HG03521 (cell line): ENCODE results near the gene AP1G2.
A peak's percentile ranks its signal among the peaks of the same experiment; 100 is the strongest.

Experiments used
- ATAC-seq: cut with Tn5 transposase; IDR thresholded peaks from one replicate; pipeline ENCODE4 v1.9.1; 2021; ENCODE audit warnings: mild to moderate bottlenecking, moderate library complexity; ENCODE audit not compliant: unreplicated experiment

AP1G2 gene

DNA sequence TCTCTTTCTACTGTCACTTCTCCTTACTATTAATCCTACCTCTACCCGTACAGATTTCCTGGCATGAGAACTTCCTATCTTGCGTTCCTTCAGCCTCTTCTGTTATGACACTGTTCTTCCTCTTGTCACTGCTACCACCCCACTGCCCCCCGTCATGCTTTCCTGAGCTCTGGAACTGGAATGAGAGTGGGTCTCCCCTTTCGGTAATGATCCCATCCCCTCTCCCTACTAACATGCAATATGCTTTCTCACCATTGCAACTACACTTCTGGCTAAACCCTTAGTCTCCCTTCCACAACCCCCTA is 4.9 kb upstream of the AP1G2 start:
- no peak for ATAC-seq

DNA sequence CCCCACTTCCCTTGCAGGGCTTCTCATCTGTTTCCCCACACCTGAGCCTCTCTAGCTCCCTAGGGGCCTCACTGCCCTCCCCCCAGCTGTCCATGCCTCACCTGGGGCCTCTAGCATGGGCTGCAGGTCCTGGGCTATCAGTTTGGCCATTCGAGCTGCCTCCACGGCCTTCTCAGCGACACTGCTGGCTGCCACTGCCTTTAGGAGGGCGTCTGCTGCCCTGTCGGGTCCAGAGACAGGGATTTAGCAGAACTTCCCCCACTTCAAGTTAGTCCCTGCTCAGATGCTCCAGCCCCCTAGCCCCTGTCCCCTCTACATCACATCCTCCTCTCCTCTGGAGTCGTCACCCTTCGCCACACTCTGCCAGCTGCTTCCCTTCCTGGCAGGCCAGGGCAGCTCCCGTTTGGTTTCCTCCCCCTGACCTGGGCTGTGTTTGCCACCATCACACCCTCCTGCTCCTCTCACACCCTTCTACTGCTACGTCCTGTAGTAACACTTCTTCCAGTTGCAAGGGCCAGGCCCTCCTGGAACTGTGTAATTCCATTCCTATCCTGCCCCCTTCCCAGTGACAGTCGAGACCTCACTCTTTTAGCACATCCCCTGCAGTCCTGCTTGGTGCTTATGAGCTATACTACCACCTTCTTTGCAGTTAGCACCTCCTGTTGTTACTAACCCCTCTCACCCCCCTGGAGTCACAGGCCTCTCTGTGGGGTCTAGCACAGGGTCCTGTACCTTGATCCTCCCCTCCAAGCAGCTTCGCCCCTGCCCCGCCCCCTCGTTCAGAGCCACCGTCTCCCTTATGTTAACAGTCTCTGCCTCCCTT is 4.3 kb upstream of the AP1G2 start:
- no peak for ATAC-seq

DNA sequence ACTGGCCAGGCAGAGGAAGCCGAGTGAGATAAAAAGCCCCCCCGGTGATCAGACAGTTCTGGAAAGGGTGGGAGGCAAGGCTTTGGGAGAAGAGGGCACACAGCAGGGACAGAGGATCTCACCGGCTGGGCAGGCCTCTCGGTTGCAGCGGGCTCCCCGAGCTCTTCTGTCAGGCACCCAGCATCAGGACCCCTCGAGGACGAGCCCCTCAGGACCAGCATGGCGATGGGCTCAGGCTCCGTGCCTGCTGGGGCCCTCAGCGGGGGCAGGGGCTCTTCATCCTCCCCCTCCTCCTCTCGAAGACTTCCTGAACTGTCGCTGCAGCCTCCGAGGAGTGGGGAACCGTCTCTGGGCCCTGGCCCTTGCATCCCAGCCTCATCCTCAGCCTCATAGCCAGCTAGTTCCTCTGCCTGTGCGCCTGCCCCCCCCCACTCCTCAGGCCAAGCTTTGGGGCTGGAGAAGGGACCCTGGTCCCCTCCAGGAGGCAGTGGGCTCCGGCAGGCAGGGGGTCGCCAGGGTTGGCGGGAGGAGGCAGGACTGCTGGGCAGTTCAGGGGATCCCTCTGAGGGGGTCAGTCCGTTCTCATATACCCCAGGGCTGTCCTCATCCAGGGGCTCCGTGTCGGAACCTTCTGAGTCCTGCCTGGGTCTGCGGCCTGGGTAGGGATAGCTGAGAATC is 3.4 kb upstream of the AP1G2 start:
- ATAC-seq: no peak

DNA sequence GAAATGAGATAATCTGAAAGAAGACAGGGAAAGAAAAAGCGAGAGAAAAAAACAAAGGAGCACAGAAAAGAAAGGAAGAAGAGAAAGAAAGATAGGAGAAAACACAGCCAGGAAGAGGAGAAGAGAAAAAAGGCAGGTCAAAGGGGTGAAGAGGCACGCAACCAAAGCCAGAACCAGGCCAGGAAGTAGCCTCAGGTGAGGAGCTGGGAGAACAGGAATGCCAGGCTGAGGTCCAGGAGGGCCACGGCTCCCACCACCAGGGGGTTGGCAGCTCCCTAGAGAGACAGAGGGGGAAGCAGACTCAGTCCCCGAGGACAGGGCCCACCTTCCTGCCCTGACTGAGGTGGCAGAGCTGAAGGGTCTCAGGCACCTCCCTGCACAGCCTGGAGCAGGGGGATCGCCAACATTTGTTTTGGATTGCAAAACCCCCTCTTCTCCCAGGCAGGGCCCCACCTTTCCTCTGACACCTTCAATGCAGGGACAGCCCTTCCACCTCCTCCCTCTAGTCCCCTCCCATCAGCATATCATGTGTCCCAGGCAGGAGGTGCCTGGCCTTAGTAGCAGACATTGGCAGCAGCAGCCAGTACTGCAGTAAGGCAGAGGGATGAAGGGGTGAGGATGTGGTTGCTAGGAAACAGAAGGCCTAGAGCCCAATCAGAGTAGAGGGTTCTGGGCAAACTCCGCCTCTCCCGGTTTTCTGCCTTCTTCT is 2.0 kb upstream of the AP1G2 start:
- ATAC-seq: no peak

DNA sequence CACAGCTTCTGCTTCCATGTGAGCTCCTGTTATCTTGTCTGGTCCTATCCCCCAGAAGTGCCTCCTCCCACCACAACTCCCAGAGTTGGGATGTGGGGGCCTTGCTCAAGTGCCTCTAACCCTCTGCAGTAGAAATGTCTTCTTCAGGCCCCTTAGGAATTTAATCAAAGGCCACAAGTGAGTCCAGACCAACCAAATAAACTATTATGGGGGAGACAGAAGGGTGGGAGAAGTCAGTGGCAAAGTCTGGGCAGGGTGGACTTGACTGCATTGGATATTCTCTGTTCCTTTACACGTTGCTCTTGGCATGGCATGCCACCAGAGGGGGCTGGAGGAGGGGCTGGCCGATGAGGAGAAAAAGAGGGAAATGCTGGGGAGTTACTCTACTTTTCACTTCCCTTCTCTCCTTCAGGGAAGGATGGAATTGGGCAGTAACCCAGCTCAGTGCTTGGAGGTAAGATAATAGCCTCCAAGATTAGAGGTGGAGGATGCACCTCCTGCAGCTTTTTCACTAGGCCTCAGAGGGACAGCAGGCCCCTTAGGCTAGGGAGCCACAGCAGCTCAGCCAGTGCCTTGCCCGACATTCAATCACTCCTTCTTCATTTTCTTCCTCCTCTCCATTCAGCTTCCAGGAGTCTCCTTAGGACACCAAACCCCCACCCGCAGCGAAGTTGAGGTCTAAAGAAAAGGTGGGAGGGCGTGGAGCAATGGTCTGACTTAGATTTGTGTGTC is 1.2 kb upstream of the AP1G2 start:
- no peak for ATAC-seq

DNA sequence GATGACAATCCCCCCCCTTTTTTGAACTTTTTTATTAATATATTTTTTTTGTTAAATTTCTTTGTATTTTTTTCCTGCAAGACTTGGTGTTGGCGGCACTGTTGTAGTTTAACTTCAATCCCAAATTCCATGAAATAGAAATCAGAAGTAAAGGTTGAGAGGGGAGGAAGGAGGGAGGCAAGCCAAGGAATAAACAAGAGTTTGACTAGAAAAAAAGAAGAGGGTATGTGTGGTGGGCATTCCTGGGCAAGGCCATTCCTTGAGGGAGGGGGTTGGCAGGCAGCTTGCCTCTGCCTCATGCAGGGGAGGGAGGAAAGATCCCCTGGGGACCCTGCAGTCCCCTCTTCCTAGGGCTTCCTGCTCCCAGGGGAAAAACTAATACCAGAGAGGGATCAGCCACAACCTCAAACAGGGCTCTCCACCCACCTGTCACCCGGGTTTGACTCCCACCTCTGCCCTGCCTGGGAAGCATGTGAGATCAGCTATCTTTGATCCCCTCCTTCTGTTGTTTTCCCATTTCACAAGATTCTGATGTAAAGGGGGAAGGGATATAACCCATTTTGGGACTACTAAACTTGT is 519 bp upstream of the AP1G2 start:
- no peak for ATAC-seq

DNA sequence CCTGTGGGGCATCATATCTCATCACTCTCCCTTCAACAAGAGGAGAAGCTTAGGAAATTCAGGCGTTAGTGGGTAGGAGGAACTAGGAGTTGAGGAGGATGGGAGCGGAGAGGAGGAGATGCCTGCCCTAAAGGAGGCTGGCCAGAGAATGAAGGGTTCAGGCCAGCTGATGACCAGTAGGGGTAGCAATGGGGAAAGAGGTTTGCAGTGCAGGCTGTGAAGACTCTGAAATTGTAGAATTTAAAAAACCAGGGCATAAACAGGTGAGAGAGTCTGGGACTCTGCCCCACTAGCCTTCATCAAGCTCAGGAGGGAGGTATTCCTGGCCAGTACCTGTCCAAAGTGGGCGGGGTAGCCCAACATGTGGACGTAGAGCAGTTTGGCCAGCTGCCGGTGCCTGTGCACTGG is 809 bp downstream of the AP1G2 start:
- ATAC-seq: peak; percentile 3

DNA sequence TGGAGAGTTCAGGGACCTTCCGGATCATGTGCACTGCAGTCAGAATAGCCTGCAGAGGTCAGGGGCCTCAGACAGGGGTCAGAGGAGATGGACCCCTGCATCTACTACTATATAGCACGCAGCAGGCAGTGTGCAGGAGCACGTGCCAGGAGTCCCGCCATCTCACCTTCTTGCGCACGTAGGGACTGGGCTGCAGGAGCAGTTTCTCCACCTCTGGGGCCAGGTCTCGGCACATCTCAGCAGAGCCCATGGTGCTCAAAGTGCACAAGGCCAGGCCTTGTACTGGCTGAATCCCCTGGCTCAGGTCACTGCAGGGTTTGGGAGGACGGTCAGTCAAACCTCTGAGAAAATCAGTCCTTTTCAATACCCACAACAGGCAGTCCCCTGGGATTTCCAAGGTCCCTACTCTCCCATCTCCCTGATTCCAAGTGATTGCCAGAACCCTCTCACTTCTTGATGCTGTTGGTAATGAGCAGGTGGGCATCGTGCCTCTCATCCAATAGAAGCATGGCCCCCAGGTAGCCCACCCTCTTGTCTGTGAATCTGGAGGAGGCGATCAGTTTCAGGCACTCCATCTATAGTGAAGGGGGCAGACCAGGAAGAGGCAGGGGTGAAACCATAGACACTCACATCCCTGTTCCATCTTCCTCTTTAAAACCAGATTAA is 1.3 kb downstream of the AP1G2 start:
- ATAC-seq: no peak

DNA sequence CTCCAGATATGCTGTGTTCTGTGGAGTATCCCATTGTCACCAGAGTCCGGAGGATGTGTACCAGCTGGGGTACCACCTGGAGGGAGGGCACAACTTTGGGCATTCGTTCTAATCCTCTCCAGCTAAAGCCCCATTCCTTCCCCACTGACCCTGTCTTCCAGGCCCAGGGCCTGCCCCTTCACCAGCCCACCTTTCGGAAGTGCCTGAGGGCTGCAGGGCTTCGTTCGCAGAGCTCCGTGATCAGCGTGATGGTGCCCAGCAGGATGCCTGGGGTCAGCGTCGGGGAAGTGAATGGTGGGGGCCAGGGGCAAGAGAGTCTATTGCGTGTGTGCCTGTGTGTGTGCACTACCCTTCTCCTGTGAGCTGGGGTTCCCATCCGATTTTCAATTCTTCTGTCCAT is 2.0 kb downstream of the AP1G2 start:
- ATAC-seq: no peak

DNA sequence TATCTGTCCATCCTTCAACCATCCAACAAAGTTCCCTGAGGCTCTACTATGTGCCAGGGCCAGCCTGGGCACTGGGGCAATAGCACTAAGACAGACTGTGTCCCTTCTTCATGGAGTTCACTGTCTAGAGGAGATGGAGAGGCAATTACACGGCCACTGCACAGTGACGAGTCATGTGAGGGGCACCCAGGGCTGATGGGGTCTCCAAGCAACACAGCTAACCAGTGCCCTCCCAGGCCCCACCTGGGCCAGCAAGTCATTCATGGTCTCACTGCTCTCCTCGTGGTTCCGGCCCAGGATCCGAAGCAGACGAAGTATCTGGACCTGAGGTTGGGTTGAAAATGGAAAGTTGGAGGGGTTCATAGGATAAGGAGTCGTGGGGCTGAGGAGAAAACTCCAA is 2.7 kb downstream of the AP1G2 start:
- ATAC-seq: no peak

DNA sequence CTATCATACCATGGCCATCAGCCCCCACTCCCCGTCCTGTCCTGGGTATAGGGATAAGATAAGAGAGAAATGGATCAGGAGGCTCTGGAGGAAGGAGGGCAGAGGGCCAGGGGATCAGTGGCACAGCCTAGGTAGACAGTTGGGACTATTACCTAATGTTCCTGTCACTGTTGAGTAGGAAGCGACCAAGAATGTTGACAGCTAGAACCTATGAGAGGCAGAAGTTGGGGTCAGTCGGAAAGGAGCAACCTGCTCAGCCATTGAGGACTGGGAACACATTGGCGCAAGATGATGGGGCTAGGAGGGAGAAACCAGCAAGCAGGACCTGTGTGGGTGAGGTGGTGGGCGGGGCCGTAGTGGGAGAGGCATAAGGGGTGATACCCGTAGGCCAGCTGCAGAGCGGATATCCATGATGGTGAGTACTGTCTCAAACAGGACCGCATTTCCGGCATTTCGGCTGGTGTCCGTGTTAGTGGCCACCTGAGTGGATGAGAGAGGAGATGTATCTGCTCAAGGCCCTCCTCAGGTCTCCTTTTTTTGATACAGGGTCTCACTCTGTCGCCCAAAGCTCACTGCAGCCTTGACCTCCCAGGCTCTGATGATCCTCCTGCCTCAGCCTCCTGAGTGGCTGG is 3.3 kb downstream of the AP1G2 start:
- ATAC-seq: no peak

DNA sequence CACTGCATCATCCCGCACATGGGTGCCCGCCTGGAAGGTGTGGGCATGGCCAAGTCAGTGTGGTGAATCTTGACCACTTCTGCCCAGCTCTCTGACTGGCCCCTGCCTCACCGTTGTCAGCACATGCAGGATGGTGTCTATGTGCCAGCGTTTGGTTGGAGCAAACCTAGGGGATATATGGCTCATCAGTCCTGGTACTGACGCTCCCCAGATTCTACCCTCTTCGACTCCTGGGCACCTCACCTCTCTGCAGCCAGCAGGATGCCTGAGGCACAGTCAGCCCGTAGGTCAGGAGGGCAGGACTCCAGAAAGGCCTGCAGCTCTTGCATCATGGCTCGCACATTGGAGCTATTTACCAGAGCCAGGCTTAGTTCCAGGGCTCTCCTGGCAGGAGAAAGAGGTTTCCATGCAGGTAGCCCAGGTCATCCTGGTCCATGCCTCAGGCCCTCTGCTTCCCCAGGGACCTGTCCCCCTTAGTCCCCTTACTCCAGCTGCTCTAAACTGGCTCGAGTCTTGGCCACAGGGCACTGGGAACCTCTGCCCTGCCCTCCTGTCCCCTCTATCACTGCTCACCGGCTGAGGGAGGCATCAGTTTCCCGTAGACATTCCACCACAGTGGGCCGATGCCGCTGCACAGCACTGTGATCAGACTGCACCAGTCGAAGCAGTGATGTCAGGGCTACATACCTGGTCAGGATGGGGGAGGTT is 4.0 kb downstream of the AP1G2 start:
- no peak for ATAC-seq

DNA sequence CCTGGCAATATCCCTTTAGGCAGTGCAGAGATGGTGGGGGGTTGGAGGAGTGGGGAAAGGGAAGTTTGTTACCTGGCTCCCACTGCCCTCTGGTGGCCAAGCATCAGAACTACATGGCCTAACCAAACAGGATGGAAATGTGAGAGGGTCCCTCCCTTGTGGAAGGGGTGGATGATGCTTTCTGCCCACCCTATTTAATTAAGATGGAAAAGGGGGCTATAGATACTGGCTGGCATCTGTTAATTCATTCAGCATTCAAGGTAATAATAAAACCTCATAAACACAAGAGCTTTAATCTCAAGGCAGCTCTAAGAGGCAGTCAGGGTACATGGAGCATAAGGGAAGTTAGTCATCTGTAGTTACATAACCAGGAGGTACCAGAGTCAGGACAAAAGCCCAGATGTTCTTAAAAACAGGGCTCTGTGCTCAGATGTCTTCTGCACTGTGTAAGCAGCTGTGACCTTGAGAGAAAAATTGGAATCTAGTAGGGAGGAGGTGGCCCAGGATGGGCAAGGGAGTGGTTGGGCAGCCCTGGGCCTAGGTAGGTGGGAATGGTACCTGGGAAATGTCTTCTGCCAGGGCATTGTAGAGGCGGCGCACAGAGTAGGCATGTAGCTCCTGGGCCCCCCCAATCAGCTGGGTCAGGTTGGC is 4.6 kb downstream of the AP1G2 start:
- ATAC-seq: no peak

DNA sequence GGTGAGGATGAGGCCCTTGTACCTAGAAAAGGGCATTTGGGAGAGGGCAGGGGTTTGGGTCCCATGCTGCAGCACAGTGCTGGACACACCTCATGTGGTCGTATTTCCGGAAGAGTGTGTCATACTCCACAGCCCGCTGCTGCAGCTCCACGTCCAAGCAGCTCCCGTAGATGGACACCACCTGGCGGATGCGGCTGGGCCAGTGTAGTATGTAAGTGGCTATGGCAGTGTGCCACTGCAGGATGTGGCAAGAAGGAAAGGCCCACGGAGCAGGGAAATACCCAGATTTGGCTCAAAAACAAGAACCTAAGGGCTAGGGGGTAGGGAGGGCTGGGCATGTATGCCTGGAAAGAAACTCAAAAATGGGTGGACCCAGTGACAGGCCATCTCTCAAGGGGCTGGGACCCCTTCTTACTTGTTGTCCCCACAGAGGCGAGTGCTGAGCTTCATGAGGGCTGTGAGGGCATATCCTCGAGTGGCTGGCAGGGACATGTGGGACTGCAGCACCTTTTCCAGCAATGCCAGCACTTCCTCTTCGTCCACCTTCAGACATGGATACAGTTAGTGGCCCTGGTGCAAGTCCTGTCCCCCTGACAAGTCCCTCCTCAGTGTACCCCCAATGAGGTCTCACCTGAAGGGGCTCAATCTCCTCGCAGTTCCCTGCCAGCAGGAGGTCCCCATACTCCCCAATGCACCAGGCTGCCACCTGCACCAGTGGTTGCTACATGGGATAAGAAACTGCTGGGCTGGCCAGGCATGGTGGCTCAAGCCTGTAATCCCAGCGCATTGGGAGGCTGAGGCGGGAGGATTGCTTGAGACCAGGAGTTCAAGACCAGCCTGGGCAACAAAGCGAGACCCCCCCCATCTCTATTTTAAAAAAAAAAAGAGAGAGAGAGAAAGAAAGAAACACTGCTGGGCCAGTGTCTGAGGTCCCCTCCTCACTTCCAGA is 5.4 kb downstream of the AP1G2 start:
- no peak for ATAC-seq

DNA sequence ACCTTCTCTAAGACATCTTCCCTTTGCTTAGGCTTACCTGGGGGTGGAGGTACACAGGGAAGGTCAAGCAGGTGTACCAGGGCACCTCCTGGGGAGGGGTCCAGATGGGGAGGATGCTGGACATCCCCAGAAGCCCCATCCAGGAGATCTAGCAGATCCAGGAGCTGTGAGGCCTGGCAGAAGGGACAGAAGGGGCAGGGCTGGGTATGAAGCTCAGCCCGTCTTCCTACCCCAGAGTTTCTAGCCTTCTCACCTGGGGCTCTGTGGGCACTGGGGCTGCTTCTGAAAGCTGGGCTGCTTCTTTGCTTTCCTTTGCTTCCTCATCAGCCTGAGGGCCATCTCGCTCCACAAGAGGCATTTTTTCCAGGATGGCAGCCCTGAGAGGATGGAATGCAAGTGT is 6.3 kb downstream of the AP1G2 start:
- no peak for ATAC-seq

DNA sequence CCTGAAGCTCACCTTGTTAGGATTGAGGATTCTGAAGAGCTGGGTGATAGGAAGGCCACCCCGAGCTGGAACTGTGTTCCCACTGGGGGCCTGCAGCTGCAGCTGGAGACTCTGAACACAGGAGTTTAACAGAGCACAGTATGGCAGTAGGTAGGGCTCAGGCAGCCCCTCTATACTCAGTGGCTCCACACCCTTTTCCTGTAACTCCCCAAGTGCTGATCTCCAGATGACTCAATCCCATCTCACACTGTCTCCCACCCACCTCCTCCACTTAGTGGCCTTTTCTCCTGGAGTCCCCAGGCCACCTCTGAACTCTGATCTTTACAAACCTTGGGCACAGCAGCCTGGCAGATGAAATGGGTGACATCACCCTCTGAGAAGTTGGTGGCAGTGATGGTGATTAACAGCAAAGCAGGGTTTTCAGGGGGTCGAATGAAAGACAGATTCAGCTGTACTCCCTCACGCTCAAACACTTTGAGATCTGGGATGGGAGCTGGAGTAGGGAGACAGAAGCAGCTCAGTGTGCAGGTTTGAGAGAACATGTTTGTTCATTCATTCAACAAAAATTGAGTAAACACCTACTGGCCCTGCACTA is 7.6 kb downstream of the AP1G2 start:
- no peak for ATAC-seq
